ENCODE data around the gene CASP6.

CASP6 gene

DNA sequence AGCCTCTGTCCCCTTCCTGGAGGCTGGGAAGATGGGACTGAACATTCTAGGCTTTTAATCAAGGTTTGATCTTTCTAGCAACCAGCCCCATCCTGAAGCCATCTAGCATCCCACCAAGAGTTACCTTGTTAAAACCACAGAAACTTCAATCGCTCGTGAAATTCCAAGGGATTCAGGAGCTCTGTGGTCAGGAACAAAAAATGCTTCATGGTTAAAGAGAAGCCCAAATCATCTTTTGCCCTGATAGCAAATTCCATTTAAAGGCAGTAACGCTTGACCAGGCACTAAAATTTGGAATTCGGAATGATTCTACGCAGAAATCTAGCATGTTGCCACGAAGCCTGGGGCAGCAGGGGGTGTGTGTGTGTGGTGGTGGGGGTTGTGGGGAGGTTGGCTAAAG lies 47.8 kb downstream of the CASP6 start:
- no peak for TF ChIP-seq TAF1 (IDR thresholded peaks at IDR 0.05; ENCODE audit: borderline replicate concordance, insufficient read depth, low read length)
- TF ChIP-seq FOXP2 (optimal IDR thresholded peaks at IDR 0.05; ENCODE audit: borderline replicate concordance, extremely low read depth, extremely low read length, insufficient read depth) = no peak
- no peak for TF ChIP-seq POLR2AphosphoS5 (IDR thresholded peaks at IDR 0.05; ENCODE audit: low read depth, low read length)
- TF ChIP-seq, protein P1, sequence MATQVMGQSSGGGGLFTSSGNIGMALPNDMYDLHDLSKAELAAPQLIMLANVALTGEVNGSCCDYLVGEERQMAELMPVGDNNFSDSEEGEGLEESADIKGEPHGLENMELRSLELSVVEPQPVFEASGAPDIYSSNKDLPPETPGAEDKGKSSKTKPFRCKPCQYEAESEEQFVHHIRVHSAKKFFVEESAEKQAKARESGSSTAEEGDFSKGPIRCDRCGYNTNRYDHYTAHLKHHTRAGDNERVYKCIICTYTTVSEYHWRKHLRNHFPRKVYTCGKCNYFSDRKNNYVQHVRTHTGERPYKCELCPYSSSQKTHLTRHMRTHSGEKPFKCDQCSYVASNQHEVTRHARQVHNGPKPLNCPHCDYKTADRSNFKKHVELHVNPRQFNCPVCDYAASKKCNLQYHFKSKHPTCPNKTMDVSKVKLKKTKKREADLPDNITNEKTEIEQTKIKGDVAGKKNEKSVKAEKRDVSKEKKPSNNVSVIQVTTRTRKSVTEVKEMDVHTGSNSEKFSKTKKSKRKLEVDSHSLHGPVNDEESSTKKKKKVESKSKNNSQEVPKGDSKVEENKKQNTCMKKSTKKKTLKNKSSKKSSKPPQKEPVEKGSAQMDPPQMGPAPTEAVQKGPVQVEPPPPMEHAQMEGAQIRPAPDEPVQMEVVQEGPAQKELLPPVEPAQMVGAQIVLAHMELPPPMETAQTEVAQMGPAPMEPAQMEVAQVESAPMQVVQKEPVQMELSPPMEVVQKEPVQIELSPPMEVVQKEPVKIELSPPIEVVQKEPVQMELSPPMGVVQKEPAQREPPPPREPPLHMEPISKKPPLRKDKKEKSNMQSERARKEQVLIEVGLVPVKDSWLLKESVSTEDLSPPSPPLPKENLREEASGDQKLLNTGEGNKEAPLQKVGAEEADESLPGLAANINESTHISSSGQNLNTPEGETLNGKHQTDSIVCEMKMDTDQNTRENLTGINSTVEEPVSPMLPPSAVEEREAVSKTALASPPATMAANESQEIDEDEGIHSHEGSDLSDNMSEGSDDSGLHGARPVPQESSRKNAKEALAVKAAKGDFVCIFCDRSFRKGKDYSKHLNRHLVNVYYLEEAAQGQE (IDR thresholded peaks at IDR 0.05; ENCODE audit: insufficient read depth in 1 of 2, low read depth in 2 of 2, low read length in 2 of 2) = no peak
- no peak for TF ChIP-seq SIN3A (IDR thresholded peaks at IDR 0.05; ENCODE audit: borderline replicate concordance, insufficient read depth, low read length)

DNA sequence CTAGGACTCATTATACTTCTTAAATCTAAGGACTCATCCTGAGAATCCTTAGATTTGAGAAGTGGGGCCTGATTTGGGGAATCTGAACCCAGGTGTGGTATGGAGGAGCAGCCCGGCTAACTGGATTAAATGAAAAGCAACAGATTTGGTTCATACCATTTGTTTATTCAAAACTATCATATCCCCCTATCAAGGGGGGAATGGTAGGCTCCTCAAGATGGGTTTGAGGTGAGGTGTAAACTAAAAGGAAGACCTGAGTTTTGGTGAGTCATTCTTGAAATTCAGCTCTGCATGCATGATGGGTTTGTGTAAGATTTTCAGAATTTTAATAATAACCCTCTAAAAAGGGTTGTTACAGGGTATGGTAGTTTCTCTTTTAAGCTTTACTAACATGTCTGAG lies 53.4 kb downstream of the CASP6 start:
- TF ChIP-seq, protein P1 (IDR thresholded peaks at IDR 0.05; ENCODE audit: insufficient read depth in 1 of 2, low read depth in 2 of 2, low read length in 2 of 2) = no peak
- TF ChIP-seq TAF1 (IDR thresholded peaks at IDR 0.05; ENCODE audit: borderline replicate concordance, insufficient read depth, low read length) (no peak), SIN3A (IDR thresholded peaks at IDR 0.05; ENCODE audit: borderline replicate concordance, insufficient read depth, low read length) (no peak)

DNA sequence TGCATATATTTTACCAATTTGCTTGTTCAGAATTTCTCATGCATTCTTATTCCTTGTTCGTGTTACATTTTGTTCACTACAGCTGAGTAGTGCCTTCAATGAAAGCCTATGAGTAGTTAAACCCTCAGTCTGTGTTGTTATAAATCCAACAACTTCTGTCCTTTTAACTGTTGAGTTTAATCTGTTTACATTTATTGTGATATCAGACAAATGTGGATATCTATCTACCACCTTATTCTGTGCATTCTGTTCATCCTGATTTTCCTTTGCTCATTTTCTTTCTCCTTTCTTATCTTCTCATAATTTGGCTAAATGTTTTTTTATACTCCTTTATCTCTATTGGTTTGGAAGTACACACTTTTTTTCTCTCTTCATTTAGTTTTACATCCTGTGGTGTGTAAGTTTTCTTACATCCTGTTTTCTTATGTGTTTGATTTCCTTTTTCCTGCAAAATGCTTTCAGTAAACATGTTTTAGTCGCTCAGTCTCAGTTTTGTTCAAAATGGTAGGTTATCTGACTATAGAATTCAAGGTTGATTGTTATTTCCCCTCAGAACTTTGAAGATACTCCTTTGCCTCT lies 54.2 kb downstream of the CASP6 start:
- no peak for TF ChIP-seq SIN3A (IDR thresholded peaks at IDR 0.05; ENCODE audit: borderline replicate concordance, insufficient read depth, low read length)
- no peak for TF ChIP-seq TAF1 (IDR thresholded peaks at IDR 0.05; ENCODE audit: borderline replicate concordance, insufficient read depth, low read length)
- TF ChIP-seq, protein P1 (IDR thresholded peaks at IDR 0.05; ENCODE audit: insufficient read depth in 1 of 2, low read depth in 2 of 2, low read length in 2 of 2) = no peak
- TF ChIP-seq FOXP2 (optimal IDR thresholded peaks at IDR 0.05; ENCODE audit: borderline replicate concordance, extremely low read depth, extremely low read length, insufficient read depth) = no peak
- TF ChIP-seq POLR2AphosphoS5 (IDR thresholded peaks at IDR 0.05; ENCODE audit: low read depth, low read length) = no peak

DNA sequence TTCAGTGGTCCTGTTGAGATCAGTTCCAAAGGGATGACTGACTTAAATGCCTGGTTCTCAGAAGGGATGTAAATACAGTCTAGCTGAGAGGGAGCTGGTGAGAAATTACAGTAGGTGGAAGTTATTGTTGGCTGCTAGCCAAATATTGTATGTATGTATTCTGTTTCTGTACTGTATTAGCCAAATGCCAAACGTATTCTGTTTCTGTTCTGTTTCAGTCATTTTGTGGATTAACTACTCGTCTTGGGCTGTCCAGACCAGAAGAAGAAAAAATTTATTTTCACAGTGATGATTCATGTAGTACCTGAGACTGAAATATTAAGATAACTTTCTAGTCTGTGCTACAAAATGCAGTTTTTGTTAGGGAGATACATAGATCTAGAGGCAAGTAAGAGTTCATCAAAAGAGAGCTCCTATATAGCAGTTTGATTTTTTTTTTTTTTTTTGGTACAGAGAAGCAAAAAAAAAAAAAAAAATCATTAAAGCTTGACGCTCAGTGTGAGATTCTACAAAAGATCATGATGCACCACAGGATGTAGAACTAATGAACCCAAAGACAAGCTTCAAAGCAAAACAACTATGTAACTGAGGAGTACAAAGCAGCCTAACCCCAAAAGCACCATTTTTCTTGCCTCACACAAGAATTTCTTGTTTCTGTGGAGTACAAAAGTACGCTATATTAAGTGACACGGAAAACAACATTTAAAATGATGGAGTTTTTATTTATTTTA lies 54.8 kb downstream of the CASP6 start:
- TF ChIP-seq SIN3A (IDR thresholded peaks at IDR 0.05; ENCODE audit: borderline replicate concordance, insufficient read depth, low read length) (no peak), FOXP2 (optimal IDR thresholded peaks at IDR 0.05; ENCODE audit: borderline replicate concordance, extremely low read depth, extremely low read length, insufficient read depth) (no peak), POLR2AphosphoS5 (IDR thresholded peaks at IDR 0.05; ENCODE audit: low read depth, low read length) (no peak), TAF1 (IDR thresholded peaks at IDR 0.05; ENCODE audit: borderline replicate concordance, insufficient read depth, low read length) (no peak)
- TF ChIP-seq, protein P1 (IDR thresholded peaks at IDR 0.05; ENCODE audit: insufficient read depth in 1 of 2, low read depth in 2 of 2, low read length in 2 of 2) = no peak

All from PFSK-1 (cell line).